Measurements from ENCODE around the gene RPL35. TPM values are rescaled to one million over a fixed set of nuclear protein-coding genes. Genes with fewer than 3 reads are reported as not detected.

The RPL35 gene
- total RNA-seq, 1 donor from 2014 or later: 1,878 TPM

DNA sequence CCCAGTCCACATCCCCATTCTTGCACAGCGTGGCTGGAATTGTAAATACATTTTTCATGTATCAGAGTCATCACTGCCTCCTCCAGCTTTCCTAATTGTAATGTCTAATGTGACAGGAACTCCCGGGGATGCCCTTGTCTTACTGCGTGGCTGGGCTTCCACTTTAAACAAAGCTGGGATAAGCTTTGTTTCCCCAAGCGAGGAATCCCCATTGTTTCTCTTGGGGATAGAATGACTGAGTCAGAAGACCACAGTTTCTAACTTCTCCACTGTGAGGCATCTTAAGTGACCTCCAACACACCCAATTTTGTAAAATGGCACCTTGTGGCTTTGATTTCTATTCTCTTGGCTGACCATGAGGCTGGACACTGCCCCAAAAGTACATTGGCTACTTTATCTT lies 22.6 kb upstream of the RPL35 start:
- Mint-ChIP-seq H3K27ac (no peak overlapping the region), H3K36me3 (ENCODE audit: low read depth) (peaks cover 45% of the 10 kb centered on the region), H3K4me3 (no peak overlapping the region), H3K4me1 (no peaks in the 10 kb centered on the region), H3K9me3 (no peaks in the 10 kb centered on the region), H3K27me3 (no peaks in the 10 kb centered on the region)
- no peak for DNase-seq
- intact Hi-C loops (cut with micrococcal nuclease): no loop called here

DNA sequence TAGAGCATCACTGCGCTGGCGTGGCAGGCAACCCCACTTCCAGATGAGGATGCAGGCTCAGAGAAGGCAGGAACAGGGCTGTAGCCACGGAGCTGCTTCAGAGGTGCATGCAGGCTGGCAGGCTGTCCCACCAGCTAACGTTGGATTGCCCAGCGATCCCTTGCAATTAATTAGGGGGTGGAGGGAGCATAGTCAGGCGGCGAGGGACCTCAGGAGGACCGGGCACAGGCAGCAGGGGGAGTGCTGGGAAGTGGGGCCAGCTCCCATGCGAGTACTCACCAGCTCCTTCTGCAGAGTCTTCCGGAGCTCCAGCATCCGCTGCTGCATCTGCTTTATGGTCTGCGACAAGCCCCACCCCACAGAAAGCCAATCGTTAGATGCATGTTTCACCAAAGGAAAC lies 20.5 kb upstream of the RPL35 start:
- no peak overlapping the region for H3K27ac Mint-ChIP-seq
- DNase-seq: no peak
- H3K36me3 Mint-ChIP-seq (ENCODE audit: low read depth): peaks cover 51% of the 10 kb centered on the region
- H3K9me3 Mint-ChIP-seq: no peaks in the 10 kb centered on the region
- intact Hi-C loops (cut with micrococcal nuclease): no loop called here
- H3K27me3 Mint-ChIP-seq: no peaks in the 10 kb centered on the region
- no peak overlapping the region for H3K4me3 Mint-ChIP-seq
- H3K4me1 Mint-ChIP-seq: peaks cover 2% of the 10 kb centered on the region

DNA sequence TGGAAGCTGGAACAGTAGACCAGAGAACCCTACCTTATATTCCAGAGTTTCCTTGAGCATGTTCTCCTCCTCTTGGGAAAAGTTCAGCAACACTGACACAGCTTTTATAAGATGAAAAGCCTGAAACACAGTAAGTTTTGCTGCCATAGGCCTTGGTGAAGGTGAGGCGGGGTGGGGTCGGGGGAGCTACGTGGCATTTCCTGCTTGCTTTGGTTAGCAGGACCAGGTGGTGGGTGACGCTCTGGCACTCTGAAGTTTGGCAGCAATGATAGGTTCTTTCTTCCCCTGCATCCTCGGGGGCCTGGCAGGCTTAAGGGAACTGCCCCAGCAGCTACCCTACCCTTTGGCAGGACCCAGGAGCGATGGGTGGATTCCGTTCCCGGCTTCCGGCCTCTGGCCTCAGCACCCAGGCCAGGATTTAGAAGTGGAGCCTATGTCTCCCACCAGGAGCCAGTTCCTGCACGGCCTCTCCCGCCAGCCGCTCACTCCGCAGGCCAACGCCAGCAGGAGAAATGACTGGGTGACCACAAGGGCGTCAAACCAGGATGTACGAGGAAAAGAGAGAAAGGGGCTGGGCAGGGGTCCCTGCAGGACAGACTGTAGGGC lies 19.5 kb upstream of the RPL35 start:
- H3K36me3 Mint-ChIP-seq (ENCODE audit: low read depth): peaks cover 55% of the 10 kb centered on the region
- H3K4me3 Mint-ChIP-seq: no peak overlapping the region
- no peak overlapping the region for H3K27ac Mint-ChIP-seq
- no peaks in the 10 kb centered on the region for H3K27me3 Mint-ChIP-seq
- intact Hi-C loops (cut with micrococcal nuclease): no loop called here
- DNase-seq: no peak
- H3K4me1 Mint-ChIP-seq: peaks cover 5% of the 10 kb centered on the region
- no peaks in the 10 kb centered on the region for H3K9me3 Mint-ChIP-seq

DNA sequence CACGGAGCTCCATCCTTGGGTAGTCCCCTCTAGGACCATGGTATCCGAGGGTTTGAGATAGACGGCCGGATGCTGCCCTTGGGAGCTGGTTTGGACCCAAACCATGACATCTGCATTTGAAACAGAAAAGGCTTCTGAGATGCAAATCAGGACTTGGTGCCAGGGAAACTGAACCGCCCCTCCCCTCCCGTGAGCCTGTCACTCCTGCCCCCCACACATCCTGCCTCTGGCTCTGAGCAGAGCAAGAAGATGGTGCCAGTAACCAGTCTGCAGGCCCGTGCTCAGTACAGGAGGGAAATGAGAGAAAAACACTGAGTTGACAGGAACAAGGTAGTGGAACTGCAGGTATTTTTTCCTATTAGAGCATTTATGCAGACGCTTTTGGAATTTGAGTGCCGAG lies 18.7 kb upstream of the RPL35 start:
- Mint-ChIP-seq H3K4me3 (no peak overlapping the region), H3K9me3 (no peaks in the 10 kb centered on the region), H3K36me3 (ENCODE audit: low read depth) (peaks cover 52% of the 10 kb centered on the region), H3K4me1 (peaks cover 5% of the 10 kb centered on the region), H3K27ac (no peak overlapping the region), H3K27me3 (no peaks in the 10 kb centered on the region)
- intact Hi-C loops (cut with micrococcal nuclease): no loop called here
- DNase-seq: no peak

DNA sequence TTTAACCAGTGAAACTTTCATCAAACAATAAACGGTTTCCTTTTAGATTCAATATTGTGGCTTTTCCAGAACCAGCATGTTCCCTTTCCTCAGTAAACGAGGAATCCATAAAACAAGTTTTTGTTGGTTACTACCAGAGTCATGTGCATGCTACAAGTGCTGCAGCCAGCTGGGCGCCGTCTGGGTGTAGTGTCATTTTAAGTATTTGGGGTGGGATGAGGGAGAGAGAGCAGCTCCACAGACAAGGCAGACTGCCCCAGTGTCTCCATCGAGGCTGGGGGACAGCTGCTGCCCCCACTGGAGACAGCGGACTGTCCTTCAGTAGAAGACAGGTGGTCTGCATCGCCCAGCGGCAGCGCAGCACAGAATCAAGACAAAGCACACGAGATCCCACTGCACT lies 17.5 kb upstream of the RPL35 start:
- H3K4me3 Mint-ChIP-seq: no peak overlapping the region
- no peak overlapping the region for H3K27ac Mint-ChIP-seq
- no peaks in the 10 kb centered on the region for H3K9me3 Mint-ChIP-seq
- peaks cover 5% of the 10 kb centered on the region for H3K4me1 Mint-ChIP-seq
- intact Hi-C loops (cut with micrococcal nuclease): no loop called here
- no peaks in the 10 kb centered on the region for H3K27me3 Mint-ChIP-seq
- peaks cover 54% of the 10 kb centered on the region for H3K36me3 Mint-ChIP-seq (ENCODE audit: low read depth)
- DNase-seq: no peak

DNA sequence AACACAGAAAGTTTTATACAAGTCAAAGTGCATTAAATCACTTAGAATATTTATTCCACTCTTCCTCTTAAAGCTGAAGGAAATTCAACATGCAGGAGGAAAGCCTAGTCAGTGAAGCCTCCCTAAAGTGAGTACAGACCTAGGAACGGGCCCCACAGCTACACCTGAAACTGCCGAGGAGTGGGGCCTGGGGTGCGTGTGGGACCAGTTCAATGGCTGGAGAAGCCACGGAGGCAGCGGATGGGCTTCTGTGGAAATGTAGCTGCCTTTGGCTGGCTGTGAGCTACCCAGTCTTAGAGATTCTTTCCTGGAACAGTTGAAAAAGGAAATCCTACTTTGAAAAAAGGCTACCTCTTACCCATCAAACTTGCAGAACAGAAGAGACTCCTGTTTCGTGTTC lies 16.8 kb upstream of the RPL35 start:
- no peaks in the 10 kb centered on the region for H3K27me3 Mint-ChIP-seq
- no peak overlapping the region for H3K4me3 Mint-ChIP-seq
- H3K36me3 Mint-ChIP-seq (ENCODE audit: low read depth): peaks cover 56% of the 10 kb centered on the region
- H3K27ac Mint-ChIP-seq: no peak overlapping the region
- H3K4me1 Mint-ChIP-seq: peaks cover 7% of the 10 kb centered on the region
- no peaks in the 10 kb centered on the region for H3K9me3 Mint-ChIP-seq
- intact Hi-C loops (cut with micrococcal nuclease): no loop called here
- no peak for DNase-seq

DNA sequence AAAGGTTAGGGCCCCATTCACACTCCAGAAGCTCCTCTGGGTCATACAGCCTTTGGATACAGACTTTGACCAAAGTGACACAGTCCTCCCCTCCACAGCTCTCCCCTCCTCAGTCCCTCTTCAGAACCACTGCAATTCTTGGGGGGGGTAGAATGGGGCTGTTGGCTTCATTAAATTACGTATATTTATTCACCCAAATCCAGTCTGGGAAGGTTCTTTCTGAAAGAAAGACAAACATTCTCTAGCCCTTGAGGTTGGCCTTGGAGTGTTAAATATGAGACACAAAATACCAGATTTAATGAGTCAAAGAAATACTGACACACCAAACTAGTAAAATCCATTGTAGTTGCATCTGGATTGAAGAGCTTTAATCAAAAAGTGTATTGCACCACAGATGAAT lies 16.3 kb upstream of the RPL35 start:
- peaks cover 61% of the 10 kb centered on the region for H3K36me3 Mint-ChIP-seq (ENCODE audit: low read depth)
- H3K9me3 Mint-ChIP-seq: no peaks in the 10 kb centered on the region
- DNase-seq: no peak
- no peaks in the 10 kb centered on the region for H3K27me3 Mint-ChIP-seq
- H3K27ac Mint-ChIP-seq: no peak overlapping the region
- H3K4me1 Mint-ChIP-seq: peaks cover 12% of the 10 kb centered on the region
- no peak overlapping the region for H3K4me3 Mint-ChIP-seq
- intact Hi-C loops (cut with micrococcal nuclease): no loop called here

DNA sequence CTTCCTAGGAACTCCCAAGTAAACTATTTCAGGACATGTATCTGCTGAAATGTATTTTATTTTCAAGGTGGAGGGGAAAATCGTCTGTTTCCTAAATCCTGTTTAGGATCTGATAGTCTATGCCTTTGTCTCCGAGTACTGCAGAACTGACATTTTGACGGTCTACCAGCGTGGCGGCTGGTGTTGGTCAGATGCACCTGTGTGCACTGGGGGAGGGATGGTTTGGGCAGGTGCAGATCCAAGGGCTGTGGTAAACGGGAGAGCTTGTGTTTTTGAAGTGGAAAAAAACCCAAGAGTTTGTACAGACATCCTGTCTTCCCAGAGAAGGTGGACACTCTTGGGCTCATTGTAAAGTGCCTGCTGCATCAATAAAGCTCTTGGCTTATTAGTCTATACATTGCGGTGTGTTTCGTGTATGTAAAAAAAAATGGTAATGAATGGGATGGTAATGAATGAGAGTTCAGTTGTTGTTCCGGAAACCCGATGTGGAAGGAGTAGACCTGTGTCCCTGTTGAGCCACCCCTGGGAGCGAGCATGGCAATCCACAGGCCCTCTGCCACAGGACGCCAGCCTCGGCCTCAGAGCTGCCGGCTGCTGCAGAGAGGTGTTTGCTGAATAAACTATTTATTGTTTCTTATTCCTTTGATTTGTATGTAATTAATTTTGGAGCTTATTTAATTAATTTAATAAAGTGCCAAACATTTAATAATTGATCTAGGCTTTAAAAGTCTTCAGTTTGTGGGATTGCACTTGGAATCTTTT lies 15.4 kb upstream of the RPL35 start:
- H3K27me3 Mint-ChIP-seq: no peaks in the 10 kb centered on the region
- DNase-seq: no peak
- intact Hi-C loops (cut with micrococcal nuclease): no loop called here
- no peak overlapping the region for H3K4me3 Mint-ChIP-seq
- peaks cover 15% of the 10 kb centered on the region for H3K4me1 Mint-ChIP-seq
- no peaks in the 10 kb centered on the region for H3K9me3 Mint-ChIP-seq
- H3K36me3 Mint-ChIP-seq (ENCODE audit: low read depth): peaks cover 66% of the 10 kb centered on the region
- H3K27ac Mint-ChIP-seq: peak overlapping the region; percentile 21

DNA sequence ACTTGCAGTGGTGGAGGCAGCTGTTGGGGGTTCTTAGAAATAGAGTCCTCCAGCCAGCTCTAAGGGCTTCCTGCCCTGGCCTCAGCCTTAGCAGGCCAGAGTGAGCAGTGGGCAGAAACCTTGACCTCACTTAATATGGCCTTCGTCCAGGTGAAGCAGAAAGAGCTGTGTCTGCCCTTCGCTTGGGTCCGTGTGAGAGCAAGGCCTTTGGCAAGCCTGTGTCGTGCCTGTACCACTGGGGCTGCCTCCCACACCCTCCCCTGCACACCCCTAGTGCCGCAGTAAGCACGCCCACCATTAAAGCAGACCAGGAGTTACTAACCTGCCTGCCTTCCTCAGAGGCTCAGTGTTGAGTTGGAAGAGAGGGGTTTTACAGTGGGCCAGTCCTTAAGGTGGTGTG lies 13.7 kb upstream of the RPL35 start:
- DNase-seq: no peak
- Mint-ChIP-seq H3K4me3 (no peak overlapping the region), H3K4me1 (peaks cover 32% of the 10 kb centered on the region), H3K27ac (peak overlapping the region; percentile 11), H3K27me3 (no peaks in the 10 kb centered on the region), H3K36me3 (ENCODE audit: low read depth) (peaks cover 76% of the 10 kb centered on the region), H3K9me3 (no peaks in the 10 kb centered on the region)
- intact Hi-C loops (cut with micrococcal nuclease): no loop called here

DNA sequence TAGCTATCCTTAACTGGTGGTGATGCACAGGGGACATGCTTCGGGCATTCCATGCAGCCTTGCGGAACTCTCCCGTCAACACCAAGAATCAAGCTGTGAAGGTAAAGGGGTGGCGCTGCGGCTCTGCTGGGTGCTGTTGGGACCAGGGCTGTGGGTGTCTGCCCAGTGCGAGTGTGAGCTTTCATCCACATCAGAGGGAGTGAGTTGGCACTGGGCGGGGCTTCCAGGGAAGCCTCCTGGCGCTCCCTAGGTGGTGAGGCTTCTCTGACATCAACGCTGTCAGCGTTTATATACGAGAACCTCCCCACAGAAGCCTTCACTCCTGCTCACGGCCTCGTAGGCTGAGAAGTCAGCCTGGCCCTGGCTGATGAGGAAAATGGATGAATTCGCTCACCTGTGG lies 11.9 kb upstream of the RPL35 start:
- no peak for DNase-seq
- no peak overlapping the region for H3K27ac Mint-ChIP-seq
- H3K4me1 Mint-ChIP-seq: peaks cover 38% of the 10 kb centered on the region
- peaks cover 70% of the 10 kb centered on the region for H3K36me3 Mint-ChIP-seq (ENCODE audit: low read depth)
- intact Hi-C loops (cut with micrococcal nuclease): no loop called here
- H3K4me3 Mint-ChIP-seq: no peak overlapping the region
- H3K9me3 Mint-ChIP-seq: no peaks in the 10 kb centered on the region
- H3K27me3 Mint-ChIP-seq: no peaks in the 10 kb centered on the region

DNA sequence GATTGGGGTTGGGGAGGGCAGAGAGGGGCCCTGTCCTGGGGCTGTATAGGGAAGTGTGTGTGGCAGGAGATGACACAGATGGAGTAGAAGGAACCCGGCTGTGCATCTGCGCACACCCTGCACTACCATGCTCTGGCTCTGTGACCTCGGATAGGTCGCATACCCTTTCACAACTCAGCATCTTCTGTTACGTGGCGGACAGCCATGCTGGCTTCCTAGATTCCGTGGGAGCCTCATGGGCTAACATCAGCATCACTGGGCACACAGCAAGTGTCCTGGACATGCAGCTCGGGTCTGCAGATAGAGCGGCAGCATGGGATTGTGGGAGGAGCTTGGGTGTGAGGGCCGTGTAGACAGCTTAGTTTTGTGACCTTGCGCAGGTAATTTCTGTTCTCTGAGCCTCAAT lies 9.4 kb upstream of the RPL35 start:
- H3K27ac Mint-ChIP-seq: peak overlapping the region; percentile 99
- no peaks in the 10 kb centered on the region for H3K27me3 Mint-ChIP-seq
- DNase-seq: no peak
- intact Hi-C loops (cut with micrococcal nuclease): loop anchor here (2.0 kb wide), 1 partner anchor 24 kb away; no protein-coding TSS in a partner anchor
- peak overlapping the region; percentile 99 for H3K4me3 Mint-ChIP-seq
- H3K36me3 Mint-ChIP-seq (ENCODE audit: low read depth): peaks cover 61% of the 10 kb centered on the region
- H3K9me3 Mint-ChIP-seq: no peaks in the 10 kb centered on the region
- H3K4me1 Mint-ChIP-seq: peaks cover 42% of the 10 kb centered on the region

DNA sequence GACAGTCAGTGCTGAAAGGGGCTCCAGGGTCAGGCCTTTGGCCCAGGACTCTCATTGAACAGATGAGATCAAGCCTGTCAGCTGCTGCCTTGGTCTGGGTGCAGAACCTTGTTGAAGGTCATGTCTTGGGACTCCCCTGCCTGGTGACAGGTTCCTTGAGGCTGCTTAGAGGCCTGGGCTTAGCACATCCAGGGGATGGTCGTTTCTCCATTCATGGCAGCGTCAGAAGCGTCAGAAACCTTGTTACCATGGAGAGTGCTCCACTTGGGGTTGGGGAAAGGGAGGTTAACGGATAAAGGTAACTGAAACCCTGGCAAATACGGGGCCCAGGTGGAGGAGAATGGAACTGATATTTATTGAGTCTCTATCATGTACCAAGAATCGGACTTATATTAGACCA lies 9.0 kb upstream of the RPL35 start:
- DNase-seq: no peak
- intact Hi-C loops (cut with micrococcal nuclease): loop anchor here (1.0 to 2.0 kb wide), 6 partner anchors 8 to 319 kb away; partner anchors contain the start of genes ARPC5L, GOLGA1, PPP6C and SCAI
- peaks cover 58% of the 10 kb centered on the region for H3K36me3 Mint-ChIP-seq (ENCODE audit: low read depth)
- H3K27me3 Mint-ChIP-seq: no peaks in the 10 kb centered on the region
- H3K27ac Mint-ChIP-seq: peak overlapping the region; percentile 99
- H3K4me3 Mint-ChIP-seq: peak overlapping the region; percentile 99
- no peaks in the 10 kb centered on the region for H3K9me3 Mint-ChIP-seq
- H3K4me1 Mint-ChIP-seq: peaks cover 42% of the 10 kb centered on the region

DNA sequence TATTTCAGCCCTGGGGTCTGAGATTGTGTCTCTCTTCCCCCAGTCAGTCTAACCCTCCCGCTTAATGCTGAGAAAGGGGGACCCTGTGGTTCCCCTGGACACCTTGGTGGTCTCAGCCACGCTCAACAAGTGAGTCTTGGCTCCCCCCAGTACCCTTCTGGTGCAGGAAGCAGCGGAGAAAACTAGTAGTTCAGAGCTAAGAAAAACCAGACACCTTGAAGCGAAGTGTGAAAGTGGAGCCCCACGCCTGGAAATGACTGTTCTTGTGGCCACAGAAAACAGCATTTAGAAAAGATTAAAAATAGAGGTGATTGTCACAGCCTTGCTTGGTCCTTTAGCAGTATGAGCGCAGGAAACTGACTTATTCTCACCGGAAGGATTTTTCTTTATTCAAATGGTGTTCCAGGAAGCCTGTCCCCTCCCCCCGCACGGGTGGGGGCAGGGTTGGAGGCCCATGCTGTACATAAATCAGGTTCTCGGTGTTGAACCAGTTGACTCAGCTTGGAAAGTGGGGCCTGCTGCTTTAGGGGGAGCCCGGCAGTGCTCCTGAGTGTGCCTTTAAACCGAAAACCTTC lies 8.3 kb upstream of the RPL35 start:
- DNase-seq: peak; percentile 94
- Mint-ChIP-seq H3K36me3 (ENCODE audit: low read depth) (peaks cover 52% of the 10 kb centered on the region), H3K27ac (peak overlapping the region; percentile 99), H3K27me3 (no peaks in the 10 kb centered on the region), H3K4me1 (peaks cover 42% of the 10 kb centered on the region), H3K9me3 (no peaks in the 10 kb centered on the region), H3K4me3 (peak overlapping the region; percentile 99)
- intact Hi-C loops (cut with micrococcal nuclease): loop anchor here (1.0 to 10.0 kb wide), 7 partner anchors 8 to 455 kb away; partner anchors contain the start of genes ARPC5L, GOLGA1, PPP6C and PSMB7

DNA sequence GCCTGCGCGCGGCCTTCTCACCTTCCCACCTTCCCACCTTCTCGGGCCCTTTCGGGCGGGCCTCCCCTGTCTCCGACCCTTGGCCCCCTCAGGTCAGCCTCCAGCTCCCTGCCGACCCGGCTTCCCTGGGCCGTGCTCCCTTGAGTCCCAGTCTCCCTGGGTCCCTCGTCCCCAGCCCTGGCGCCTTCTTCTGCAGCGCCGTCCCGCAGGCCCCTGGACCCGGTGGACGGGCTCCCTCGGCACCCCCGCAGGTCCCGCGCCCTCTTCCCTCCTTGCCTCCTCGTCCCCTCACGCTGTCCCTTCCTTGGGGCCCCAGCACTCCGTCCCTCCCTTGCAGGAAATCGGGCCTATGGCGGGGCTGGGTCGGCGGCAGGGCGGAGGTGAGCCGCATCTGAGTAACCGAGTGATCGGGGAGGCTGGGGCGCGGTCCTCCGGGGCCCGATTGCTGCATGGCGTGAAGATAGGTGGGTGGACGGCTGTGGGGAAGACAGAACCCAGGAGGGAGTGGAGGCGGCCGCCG lies 7.8 kb upstream of the RPL35 start:
- Mint-ChIP-seq H3K4me1 (peaks cover 42% of the 10 kb centered on the region), H3K27me3 (no peaks in the 10 kb centered on the region), H3K4me3 (peak overlapping the region; percentile 99), H3K27ac (peak overlapping the region; percentile 99), H3K36me3 (ENCODE audit: low read depth) (peaks cover 47% of the 10 kb centered on the region), H3K9me3 (no peaks in the 10 kb centered on the region)
- intact Hi-C loops (cut with micrococcal nuclease): loop anchor here (10.0 kb wide), 1 partner anchor 455 kb away; the partner anchor contains the start of gene PSMB7
- peak; percentile 84 for DNase-seq
